H1 (cell line): ENCODE results near the gene ZNF620. TPM values are rescaled to one million over a fixed set of nuclear protein-coding genes. Genes with fewer than 3 reads are reported as not detected.

Experiments
- CTCF ChIA-PET: fragments of 300-600 bp; sonication (Branson Sonifier 250); formaldehyde crosslinking; loops from one replicate; lab custom pipeline; 2021; ENCODE audit not compliant: partially characterized antibody; lab: Charles Lee
- POLR2A ChIA-PET: fragments of 300-600 bp; sonication (Branson Sonifier 250); formaldehyde crosslinking; loops from one replicate; lab custom pipeline; 2021; ENCODE audit warnings: inconsistent platforms; ENCODE audit not compliant: partially characterized antibody; lab: Charles Lee
- DNase-seq, 2 experiments: peaks; one replicate each; pipeline versions ENCODE4 v3.0.0 to v3.0.0-alpha.2; 2010 to 2022; ENCODE audit warnings: low spot score in 2 of 2, low read depth in 1 of 2, mixed read lengths in 1 of 2
- FAIRE-seq: peaks from 2 replicates; lab custom pipeline; 2011; peaks lifted over from hg19 to GRCh38; lab: Jason Lieb, UNC
- H2AFZ ChIP-seq: 2 replicates; pipeline ENCODE4 v1.8.1; 2012; ENCODE audit warnings: low read length, inconsistent platforms
- H2AK5ac ChIP-seq: 2 replicates; pipeline ENCODE4 v1.6.1; 2013; ENCODE audit warnings: low read depth, low read length
- H2BK120ac ChIP-seq: replicated peaks from 2 replicates; pipeline ENCODE3; 2013; ENCODE audit warnings: low read depth, low read length, inconsistent platforms
- H2BK12ac ChIP-seq: 2 replicates; pipeline ENCODE4 v1.6.1; 2013; ENCODE audit warnings: low read depth, low read length
- H2BK15ac ChIP-seq: 2 replicates; pipeline ENCODE4 v1.6.1; 2013; ENCODE audit warnings: low read length
- H2BK20ac ChIP-seq: 2 replicates; pipeline ENCODE4 v1.6.1; 2013; ENCODE audit warnings: low read length
- H2BK5ac ChIP-seq: 2 replicates; pipeline ENCODE4 v1.6.1; 2013; ENCODE audit warnings: low read depth, low read length
- H3K14ac ChIP-seq: 2 replicates; pipeline ENCODE4 v1.6.1; 2013; ENCODE audit warnings: inconsistent platforms; ENCODE audit not compliant: insufficient read length
- H3K18ac ChIP-seq: 2 replicates; pipeline ENCODE4 v1.6.1; 2013; ENCODE audit warnings: low read length; ENCODE audit errors: extremely low read depth
- H3K23ac ChIP-seq: 2 replicates; pipeline ENCODE4 v1.6.1; 2013; ENCODE audit warnings: inconsistent platforms; ENCODE audit not compliant: insufficient read length
- H3K23me2 ChIP-seq: 2 replicates; pipeline ENCODE4 v1.6.1; 2013; ENCODE audit warnings: low read depth, low read length
- H3K27ac ChIP-seq: 2 replicates; pipeline ENCODE4 v1.6.1; 2011; ENCODE audit warnings: low read depth, low read length, inconsistent platforms
- H3K27me3 ChIP-seq, 4 experiments: replicated peaks in 1 of 4; 1 replicate in 1 of 4; 2 replicates in 3 of 4; pipeline versions ENCODE4 v1.6.1 to v1.8.1; 2011 to 2013; ENCODE audit warnings: low read length in 3 of 4, mild to moderate bottlenecking in 3 of 4, inconsistent platforms in 2 of 4, mixed read lengths in 2 of 4, moderate library complexity in 1 of 4; ENCODE audit not compliant: control insufficient read depth in 3 of 4, insufficient read depth in 3 of 4; ENCODE audit errors: extremely low read depth in 1 of 4
- H3K36me3 ChIP-seq, 4 experiments: 2 replicates each; pipeline versions ENCODE4 v1.6.1 to v1.8.1; 2011 to 2013; ENCODE audit warnings: mild to moderate bottlenecking in 4 of 4, low read length in 3 of 4, moderate library complexity in 2 of 4, control low read depth in 1 of 4, inconsistent platforms in 1 of 4; ENCODE audit not compliant: insufficient read depth in 4 of 4, control insufficient read depth in 2 of 4
- H3K4ac ChIP-seq: replicated peaks from 2 replicates; pipeline ENCODE3; 2013; ENCODE audit warnings: low read length, low read depth, mixed read lengths, inconsistent platforms; ENCODE audit not compliant: insufficient read length
- H3K4me1 ChIP-seq, 4 experiments: replicated peaks in 1 of 4; 1 replicate in 1 of 4; 2 replicates in 3 of 4; pipeline versions ENCODE4 v1.6.1 to v1.8.1; 2011 to 2013; ENCODE audit warnings: low read length in 3 of 4, inconsistent platforms in 2 of 4, mixed read lengths in 1 of 4; ENCODE audit not compliant: insufficient read depth in 4 of 4, control insufficient read depth in 3 of 4
- H3K4me2 ChIP-seq, 2 experiments: 2 replicates each; pipeline versions ENCODE4 v1.6.1 to v1.8.1; 2011 to 2013; ENCODE audit warnings: low read depth in 2 of 2, low read length in 2 of 2, control low read depth in 1 of 2, inconsistent platforms in 1 of 2, mild to moderate bottlenecking in 1 of 2; ENCODE audit not compliant: insufficient read depth in 1 of 2
- H3K4me3 ChIP-seq, 4 experiments: fragments of 200-600, 300-600 bp in 1 of 4; sonication (generic), shearing (Covaris generic), sonication (Bioruptor Twin) in 1 of 4; 2 replicates each; pipeline versions ENCODE4 v1.5.1 to v1.8.1; 2011 to 2016; ENCODE audit warnings: low read length in 4 of 4, low read depth in 3 of 4, control low read depth in 2 of 4, inconsistent platforms in 2 of 4, mild to moderate bottlenecking in 2 of 4, mixed read lengths in 1 of 4, moderate library complexity in 1 of 4; ENCODE audit not compliant: insufficient read depth in 2 of 4; ENCODE audit errors: extremely low read depth in 1 of 4
- H3K56ac ChIP-seq: replicated peaks from 2 replicates; pipeline ENCODE3; 2013; ENCODE audit warnings: low read depth, mild to moderate bottlenecking, mixed read lengths, low read length, inconsistent platforms; ENCODE audit not compliant: insufficient read length
- H3K79me1 ChIP-seq: 2 replicates; pipeline ENCODE4 v1.6.1; 2013; ENCODE audit warnings: low read depth, low read length, control low read depth
- H3K79me2 ChIP-seq, 2 experiments: 2 replicates each; pipeline versions ENCODE4 v1.6.1 to v1.8.1; 2012 to 2013; ENCODE audit warnings: low read length in 2 of 2, mild to moderate bottlenecking in 2 of 2, inconsistent platforms in 1 of 2; ENCODE audit not compliant: insufficient read depth in 2 of 2, control insufficient read depth in 1 of 2
- H3K9ac ChIP-seq, 4 experiments: replicated peaks in 1 of 4; 1 replicate in 1 of 4; 2 replicates in 3 of 4; pipeline versions ENCODE4 v1.6.1 to v1.8.1; 2011 to 2013; ENCODE audit warnings: low read depth in 3 of 4, low read length in 3 of 4, control low read depth in 2 of 4, mild to moderate bottlenecking in 2 of 4, moderate library complexity in 2 of 4, inconsistent platforms in 1 of 4; ENCODE audit errors: extremely low read depth in 1 of 4
- H3K9me3 ChIP-seq, 2 experiments: 2 replicates each; pipeline versions ENCODE4 v1.6.1 to v1.8.1; 2012 to 2013; ENCODE audit warnings: mild to moderate bottlenecking in 2 of 2, moderate library complexity in 2 of 2, control low read depth in 1 of 2, inconsistent platforms in 1 of 2, low read depth in 1 of 2, low read length in 1 of 2, mixed read lengths in 1 of 2; ENCODE audit not compliant: insufficient read depth in 2 of 2
- H4K20me1 ChIP-seq, 2 experiments: replicated peaks in 1 of 2; 2 replicates each; pipeline versions ENCODE3 to v1.8.1; 2011 to 2013; ENCODE audit warnings: inconsistent platforms in 2 of 2, low read length in 2 of 2, mild to moderate bottlenecking in 1 of 2; ENCODE audit not compliant: insufficient read depth in 2 of 2, control insufficient read depth in 1 of 2
- H4K5ac ChIP-seq: 2 replicates; pipeline ENCODE4 v1.6.1; 2013; ENCODE audit warnings: low read length, low read depth, mixed read lengths, inconsistent platforms; ENCODE audit not compliant: insufficient read length
- H4K8ac ChIP-seq: 2 replicates; pipeline ENCODE4 v1.8.0; 2013; ENCODE audit warnings: mild to moderate bottlenecking, moderate library complexity, low read length, inconsistent platforms; ENCODE audit not compliant: insufficient read depth; ENCODE audit errors: extremely low read depth
- H4K91ac ChIP-seq: replicated peaks from 2 replicates; pipeline ENCODE3; 2013; ENCODE audit warnings: low read length, mixed read lengths, inconsistent platforms; ENCODE audit not compliant: insufficient read length
- ATF2 ChIP-seq: IDR thresholded peaks from 2 replicates; pipeline ENCODE4 v1.6.1; 2012; ENCODE audit warnings: low read length, inconsistent platforms
- CTBP2 ChIP-seq: IDR thresholded peaks from 2 replicates; pipeline ENCODE4 v1.7.0; 2011; ENCODE audit warnings: borderline replicate concordance, mild to moderate bottlenecking, moderate library complexity, mixed read lengths, low read length; ENCODE audit not compliant: insufficient read depth, insufficient read length
- KDM4A ChIP-seq: IDR thresholded peaks from one replicate; pipeline ENCODE4 v1.7.1; 2012; ENCODE audit warnings: low read depth, mild to moderate bottlenecking, moderate library complexity, low read length, inconsistent platforms; ENCODE audit not compliant: severe bottlenecking
- MAFK ChIP-seq: IDR thresholded peaks from 2 replicates; pipeline ENCODE4 v1.6.1; 2012; ENCODE audit warnings: low read depth, mild to moderate bottlenecking, improper control_type of control experiment, low read length
- RXRA ChIP-seq: IDR thresholded peaks from 2 replicates; pipeline ENCODE4 v1.6.1; 2011; ENCODE audit warnings: low read depth, mild to moderate bottlenecking, low read length, moderate library complexity; ENCODE audit not compliant: insufficient read depth
- SAP30 ChIP-seq: fragments of 300-600 bp; sonication (generic); IDR thresholded peaks from 2 replicates; pipeline ENCODE4 v1.7.1; 2012; ENCODE audit warnings: low read length, moderate library complexity, mild to moderate bottlenecking, inconsistent platforms; ENCODE audit not compliant: insufficient read depth, insufficient replicate concordance
- SIRT6 ChIP-seq: IDR thresholded peaks from one replicate; pipeline ENCODE4 v1.7.1; 2012; ENCODE audit warnings: low read length, inconsistent platforms
- SUZ12 ChIP-seq: fragments of 200-600 bp; sonication (generic); IDR thresholded peaks from 2 replicates; pipeline ENCODE4 v1.6.1; 2012; ENCODE audit warnings: mild to moderate bottlenecking, inconsistent platforms, low read length, moderate library complexity, mixed read lengths
- WGBS, 2 experiments: shearing (Covaris generic) in 1 of 2; methylation state at CpG; one replicate each; pipeline versions ENCODE4 v1.1.6 to v1.1.7; 2013 to 2015; ENCODE audit warnings: low lambda C conversion rate in 2 of 2, mixed read lengths in 2 of 2, inconsistent platforms in 1 of 2, low coverage in 1 of 2, missing lambda C conversion rate in 1 of 2; ENCODE audit not compliant: insufficient replicate concordance in 2 of 2, insufficient coverage in 1 of 2, insufficient read length in 1 of 2; ENCODE audit errors: extremely low coverage in 1 of 2, missing lambda C conversion rate in 1 of 2; 5-methylcytosine and 5-hydroxymethylcytosine counted together
- polyA plus RNA-seq, 7 experiments: library from polyadenylated mRNA; depleted of rRNA in 3 of 7; stranded (reverse) in 5 of 7; unstranded in 2 of 7; fragments of >200 nt in 5 of 7; fragments of 200-250 nt in 2 of 7; gene quantifications; 1 replicate in 5 of 7; 2 replicates in 1 of 7; 4 replicates in 1 of 7; pipeline versions ENCODE4 v1.2.1 to v1.2.3, GENCODE V29; 2011 to 2013; ENCODE audit warnings: missing spikeins in 2 of 7, mixed read lengths in 2 of 7
- total RNA-seq: library from RNA; stranded (reverse); fragmentation: NEBNext Ultra II Directional; extraction: Animal tissue kit (Norgen Biotek cat#: 25700); gene quantifications from 2 replicates; pipeline ENCODE4 v1.2.1, GENCODE V29; 2021

ZNF620 gene
- total and polyA plus RNA-seq, 2 of the 8 experiments (the other 6 are each of a cell fraction or from before 2014, with no cell fraction given), result 5.1 to 20.2 TPM

GRCh38 chr3:40476478-40477470, 29.1 kb upstream of the ZNF620 start, which contains the start of gene ZNF619:
TSS of gene ZNF619 (plus strand) at chr3:40477122. CDS start at chr3:40477980, 858 bp downstream.
- 58% methylated on average over 47 of the region's 48 CpGs; no CpG with 5 or more reads in 1 of the 2 experiments for WGBS, 2 experiments
- no peak for TF ChIP-seq SUZ12
- TF ChIP-seq MAFK, result no peak
- no peak for TF ChIP-seq KDM4A
- no peak for TF ChIP-seq SIRT6
- TF ChIP-seq ATF2, result no peak
- no peak for TF ChIP-seq SAP30
- no peak for TF ChIP-seq RXRA
- no peak for TF ChIP-seq CTBP2

More at GRCh38 chr3:40476478-40477470, 29.1 kb upstream of the ZNF620 start, which contains the start of gene ZNF619:
- Histone ChIP-seq H2BK5ac (no peak within 1 kb of the TSS), H3K4me2 (peak within 1 kb of the TSS; percentile 63 to 82), H4K8ac (peak within 1 kb of the TSS; percentile 85; the same call in 1 of the 2 replicates), H2BK12ac (no peak within 1 kb of the TSS), H3K56ac (no peak within 1 kb of the TSS), H3K18ac (peak within 1 kb of the TSS; percentile 36), H3K9me3 (no peaks in the 10 kb centered on the region), H4K5ac (peak within 1 kb of the TSS; percentile 62), H3K23me2 (no peaks in the 10 kb centered on the region), H3K27me3 (no peaks in the 10 kb centered on the region), H3K4ac (no peak within 1 kb of the TSS), H2BK20ac (no peak within 1 kb of the TSS), H3K4me3 (peak within 1 kb of the TSS; percentile 36 to 88 (median 64)), H2BK15ac (no peak within 1 kb of the TSS), H4K20me1 (no peaks in the 10 kb centered on the region), H3K36me3 (peaks cover 0 to 4% (median 0%) of the 10 kb centered on the region in 4 experiments; a peak in 1 of 8 replicates), H2AK5ac (no peak within 1 kb of the TSS), H3K79me2 (no peaks in the 10 kb centered on the region), H4K91ac (peak within 1 kb of the TSS; percentile 12), H2AFZ (peak within 1 kb of the TSS; percentile 81), H3K14ac (no peak within 1 kb of the TSS), H3K27ac (peak within 1 kb of the TSS; percentile 67; the same call in 1 of the 2 replicates), H3K9ac (peak within 1 kb of the TSS in 3 of 4 experiments; percentile 58 to 77 (median 67); a peak in 4 of 7 replicates), H3K4me1 (peaks cover 0 to 8% (median 3%) of the 10 kb centered on the region in 4 experiments; a peak in 2 of 7 replicates), H3K23ac (no peak within 1 kb of the TSS), H2BK120ac (no peak within 1 kb of the TSS), H3K79me1 (no peaks in the 10 kb centered on the region)
- CTCF ChIA-PET, result interaction anchor here (1.5 kb wide), 1 partner anchor 150 kb away, joined by 5 read pairs; no protein-coding TSS in a partner anchor
- POLR2A ChIA-PET, result interaction anchor here (1.0 to 4.2 kb wide), 10 partner anchors 10 to 48 kb away, joined by 3 to 42 read pairs (median 7); partner anchors contain the start of genes RPL14, ZNF620 and ZNF621
- FAIRE-seq, result no peak
- DNase-seq, result peak in 1 of 2 experiments; percentile 80
